GM21526 (cell line): ENCODE measurements around the gene EYS.

ENCODE experiments used
- ATAC-seq: cut with Tn5 transposase; IDR thresholded peaks from one replicate; pipeline ENCODE4 v1.9.1; 2021; ENCODE audit warnings: moderate library complexity; ENCODE audit not compliant: unreplicated experiment, low FRiP score

Gene EYS

GRCh38 chr6:65707126-65707826, at the start of gene EYS:
EYS (minus strand) TSS chr6:65707226; CDS start chr6:65495410, 211,816 bp downstream.
- ATAC-seq, result no peak

- ATAC-seq, result no peak
Observed at GRCh38 chr6:65746302-65746701, 39.3 kb upstream of the EYS start.

- no peak for ATAC-seq
Observed at GRCh38 chr6:65745614-65746013, 38.6 kb upstream of the EYS start.

- no peak for ATAC-seq
Observed at GRCh38 chr6:65728879-65729479, 22.0 kb upstream of the EYS start.

- ATAC-seq, result no peak
Observed at GRCh38 chr6:65719101-65719500, 12.1 kb upstream of the EYS start.

GRCh38 chr6:65711531-65711930, 4.5 kb upstream of the EYS start:
- ATAC-seq, result no peak

- ATAC-seq, result no peak
Observed at GRCh38 chr6:65709099-65709830, 2.2 kb upstream of the EYS start.

- ATAC-seq, result no peak
Observed at GRCh38 chr6:65708162-65708561, 1.1 kb upstream of the EYS start.

GRCh38 chr6:65706436-65706835, 590 bp downstream of the EYS start:
- ATAC-seq, result no peak

GRCh38 chr6:65701325-65701724, 5.7 kb downstream of the EYS start:
- no peak for ATAC-seq

GRCh38 chr6:65700561-65700960, 6.5 kb downstream of the EYS start:
- ATAC-seq, result no peak

- ATAC-seq, result no peak
Observed at GRCh38 chr6:65692109-65692508, 14.9 kb downstream of the EYS start.

GRCh38 chr6:65680232-65680631, 26.8 kb downstream of the EYS start:
- no peak for ATAC-seq

GRCh38 chr6:65671922-65672321, 35.1 kb downstream of the EYS start:
- ATAC-seq, result no peak

GRCh38 chr6:65667916-65668656, 38.9 kb downstream of the EYS start:
- no peak for ATAC-seq

- no peak for ATAC-seq
Observed at GRCh38 chr6:65650086-65650485, 56.9 kb downstream of the EYS start.

- no peak for ATAC-seq
Observed at GRCh38 chr6:65649392-65649791, 57.6 kb downstream of the EYS start.

- ATAC-seq, result no peak
Observed at GRCh38 chr6:65646544-65646943, 60.5 kb downstream of the EYS start.

GRCh38 chr6:65642776-65643175, 64.2 kb downstream of the EYS start:
- no peak for ATAC-seq

GRCh38 chr6:65638047-65638831, 68.8 kb downstream of the EYS start:
- no peak for ATAC-seq
